Right lung (tissue), 5 donors: Measurements from ENCODE around the gene IGFBP4. TPM values are rescaled to one million over a fixed set of nuclear protein-coding genes. Genes with fewer than 3 reads are reported as not detected.
A peak's percentile ranks its signal among the peaks of the same experiment; 100 is the strongest.

Experiments
- DNase-seq, 2 donors: peaks; one replicate each; pipeline ENCODE4 v3.0.0-alpha.2; 2013
- polyA plus RNA-seq, 5 donors: library from polyadenylated mRNA; unstranded; fragments of 120-200 nt; gene quantifications; one replicate each; pipeline versions ENCODE4 v1.2.1 to v1.2.3, GENCODE V29; 2013; ENCODE audit warnings: inconsistent platforms in 1 of 5, low replicate concordance in 1 of 5; ENCODE audit not compliant: insufficient read length in 5 of 5, insufficient read depth in 1 of 5

IGFBP4 gene
- polyA plus RNA-seq, 5 donors = 154 to 263 (median 207) TPM

- no peak for DNase-seq
These were observed 44.2 kb downstream of the IGFBP4 start for GRCh38 chr17:40487371-40488020.

GRCh38 chr17:40490289-40490853, 47.1 kb downstream of the IGFBP4 start:
- no peak for DNase-seq

- DNase-seq = no peak
These were observed 47.7 kb downstream of the IGFBP4 start for GRCh38 chr17:40490982-40491381.

GRCh38 chr17:40491486-40491885, 48.2 kb downstream of the IGFBP4 start:
- no peak for DNase-seq

- no peak for DNase-seq
These were observed 50.4 kb downstream of the IGFBP4 start for GRCh38 chr17:40493697-40494096.

GRCh38 chr17:40495140-40495539, 51.9 kb downstream of the IGFBP4 start:
- DNase-seq = no peak

- DNase-seq = no peak
These were observed 52.9 kb downstream of the IGFBP4 start for GRCh38 chr17:40496170-40496569.

- no peak for DNase-seq
These were observed 53.6 kb downstream of the IGFBP4 start for GRCh38 chr17:40496634-40497420.

- no peak for DNase-seq
These were observed 54.4 kb downstream of the IGFBP4 start for GRCh38 chr17:40497695-40498094.

- no peak for DNase-seq
These were observed 55.2 kb downstream of the IGFBP4 start for GRCh38 chr17:40498281-40499084.

- peak; percentile 64 to 73 for DNase-seq
These were observed 56.4 kb downstream of the IGFBP4 start for GRCh38 chr17:40499551-40500189.

- DNase-seq = no peak
These were observed 56.9 kb downstream of the IGFBP4 start for GRCh38 chr17:40500190-40500589.

- no peak for DNase-seq
These were observed 57.5 kb downstream of the IGFBP4 start for GRCh38 chr17:40500709-40501108.

GRCh38 chr17:40501499-40501911, 58.3 kb downstream of the IGFBP4 start, which contains the start of gene TNS4:
Gene TNS4, minus strand, starts transcription at chr17:40501623. Its CDS starts 5,198 bp downstream, at chr17:40496425.
- DNase-seq = no peak

- DNase-seq = no peak
These were observed 59.5 kb downstream of the IGFBP4 start for GRCh38 chr17:40502716-40503115.

GRCh38 chr17:40503154-40503553, 59.9 kb downstream of the IGFBP4 start:
- DNase-seq = no peak

- DNase-seq = no peak
These were observed 63.5 kb downstream of the IGFBP4 start for GRCh38 chr17:40506786-40507185.
